ENCODE results near the gene ALS2CL. TPM values are rescaled to one million over a fixed set of nuclear protein-coding genes. Genes with fewer than 3 reads are reported as not detected.

Gene ALS2CL
- total and polyA plus RNA-seq, 9 donors, result 3.3 to 13.2 (median 6.2) TPM

DNA sequence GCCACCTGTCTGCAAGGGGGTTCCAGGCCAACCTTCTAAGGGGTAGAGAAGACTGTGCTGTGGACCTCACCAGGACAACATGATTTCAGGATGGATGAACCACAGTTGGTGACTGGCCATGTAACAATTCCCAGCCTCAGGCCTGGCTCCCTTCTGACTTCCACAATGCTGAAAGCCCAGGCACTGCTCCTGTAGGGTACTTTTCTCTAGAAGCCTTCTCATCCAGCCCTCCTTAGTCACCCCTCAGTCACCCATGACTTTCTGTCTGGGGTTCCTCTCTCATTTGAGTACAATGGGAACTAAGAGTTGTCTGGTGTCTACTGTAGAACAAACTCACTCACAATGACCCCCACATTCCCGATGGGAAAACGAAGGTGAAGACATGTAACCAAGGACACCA, 8.6 kb downstream of the ALS2CL start:
- TF ChIP-seq EP300 (IDR thresholded peaks at IDR 0.05) (no peak), POLR2A (IDR thresholded peaks at IDR 0.05) (no peak)
- TF ChIP-seq, protein P1, sequence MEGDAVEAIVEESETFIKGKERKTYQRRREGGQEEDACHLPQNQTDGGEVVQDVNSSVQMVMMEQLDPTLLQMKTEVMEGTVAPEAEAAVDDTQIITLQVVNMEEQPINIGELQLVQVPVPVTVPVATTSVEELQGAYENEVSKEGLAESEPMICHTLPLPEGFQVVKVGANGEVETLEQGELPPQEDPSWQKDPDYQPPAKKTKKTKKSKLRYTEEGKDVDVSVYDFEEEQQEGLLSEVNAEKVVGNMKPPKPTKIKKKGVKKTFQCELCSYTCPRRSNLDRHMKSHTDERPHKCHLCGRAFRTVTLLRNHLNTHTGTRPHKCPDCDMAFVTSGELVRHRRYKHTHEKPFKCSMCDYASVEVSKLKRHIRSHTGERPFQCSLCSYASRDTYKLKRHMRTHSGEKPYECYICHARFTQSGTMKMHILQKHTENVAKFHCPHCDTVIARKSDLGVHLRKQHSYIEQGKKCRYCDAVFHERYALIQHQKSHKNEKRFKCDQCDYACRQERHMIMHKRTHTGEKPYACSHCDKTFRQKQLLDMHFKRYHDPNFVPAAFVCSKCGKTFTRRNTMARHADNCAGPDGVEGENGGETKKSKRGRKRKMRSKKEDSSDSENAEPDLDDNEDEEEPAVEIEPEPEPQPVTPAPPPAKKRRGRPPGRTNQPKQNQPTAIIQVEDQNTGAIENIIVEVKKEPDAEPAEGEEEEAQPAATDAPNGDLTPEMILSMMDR (IDR thresholded peaks at IDR 0.05), result no peak
- Histone ChIP-seq H3K27me3 (no peaks in the 10 kb centered on the region), H3K4me3 (no peak overlapping the region), H3K27ac (no peak overlapping the region), H3K36me3 (no peaks in the 10 kb centered on the region), H3K9me3 (no peaks in the 10 kb centered on the region), H3K4me1 (ENCODE audit: insufficient read depth) (no peaks in the 10 kb centered on the region)
- 74 to 79% (median 76%) methylated on average over 2 of the region's 2 CpGs for WGBS, 3 donors
- intact Hi-C loops (cut with DNase I), result no loop called here
- DNase-seq, result no peak

DNA sequence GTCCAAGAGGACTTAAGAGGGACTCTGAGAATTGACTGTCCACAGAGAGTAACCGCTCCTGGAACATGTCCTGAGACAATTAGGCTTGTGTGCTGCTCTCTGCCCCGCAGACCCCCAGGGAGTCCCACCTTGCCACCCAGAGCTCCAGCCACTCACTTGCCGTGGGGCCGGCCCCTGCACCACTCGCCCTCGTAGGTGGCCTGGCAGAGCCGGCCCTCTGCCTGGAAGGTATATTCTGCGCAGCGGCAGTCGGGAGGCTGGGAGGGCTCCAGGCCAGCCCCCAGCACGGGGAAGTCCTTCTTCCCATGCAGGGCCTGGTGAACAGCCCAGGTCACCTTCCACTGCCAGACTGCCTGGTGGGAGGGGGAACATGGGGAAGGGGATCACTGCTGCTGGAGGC, 10.5 kb downstream of the ALS2CL start:
- H3K27ac ChIP-seq, result no peak overlapping the region
- H3K36me3 ChIP-seq, result no peaks in the 10 kb centered on the region
- no peaks in the 10 kb centered on the region for H3K27me3 ChIP-seq
- no peaks in the 10 kb centered on the region for H3K4me1 ChIP-seq (ENCODE audit: insufficient read depth)
- H3K9me3 ChIP-seq, result no peaks in the 10 kb centered on the region
- 84 to 89% (median 86%) methylated on average over 8 to 11 of the region's 11 CpGs for WGBS, 3 donors
- no peak overlapping the region for H3K4me3 ChIP-seq
- no peak for DNase-seq
- intact Hi-C loops (cut with DNase I), result no loop called here
- TF ChIP-seq POLR2A (IDR thresholded peaks at IDR 0.05) (no peak), EP300 (IDR thresholded peaks at IDR 0.05) (no peak)
- TF ChIP-seq, protein P1 (IDR thresholded peaks at IDR 0.05), result no peak

DNA sequence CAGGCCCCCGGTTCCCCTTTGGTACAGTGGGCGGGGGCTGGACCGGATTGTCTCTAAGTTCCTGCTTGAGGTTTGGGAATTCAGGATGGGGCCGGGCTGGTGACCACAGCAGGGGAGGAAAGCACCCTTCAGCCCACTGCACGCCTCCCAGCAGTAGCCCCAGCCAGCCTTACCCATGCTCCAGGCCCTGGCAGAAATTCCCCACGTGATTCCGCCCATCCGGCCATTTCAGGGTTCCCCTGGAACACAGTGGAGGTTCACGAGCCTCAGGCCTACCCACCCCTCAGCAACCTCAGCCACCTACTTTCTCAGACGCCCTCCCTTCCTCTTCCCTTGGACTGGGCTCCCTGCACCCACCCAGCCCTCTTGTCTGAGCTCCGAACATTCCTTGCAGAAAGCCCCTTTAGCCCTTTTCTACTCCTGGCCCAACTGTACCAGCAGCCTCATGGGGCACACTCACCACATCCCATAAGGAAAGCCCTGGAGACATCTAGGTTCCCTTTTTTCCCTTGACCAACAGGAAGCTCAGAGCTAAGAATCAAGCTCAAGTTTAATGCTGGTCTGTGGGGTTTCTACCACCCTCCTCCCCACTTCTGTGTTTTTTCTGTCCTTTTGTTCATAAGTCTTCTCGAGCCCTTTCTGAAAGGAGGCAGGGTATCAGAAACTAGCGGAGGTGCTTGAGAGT, 11.5 kb downstream of the ALS2CL start:
- DNase-seq, result no peak
- Histone ChIP-seq H3K4me3 (no peak overlapping the region), H3K27me3 (no peaks in the 10 kb centered on the region), H3K36me3 (no peaks in the 10 kb centered on the region), H3K9me3 (no peaks in the 10 kb centered on the region), H3K27ac (no peak overlapping the region), H3K4me1 (ENCODE audit: insufficient read depth) (no peaks in the 10 kb centered on the region)
- WGBS, 3 donors, result 77 to 89% (median 83%) methylated on average over 13 of the region's 13 CpGs
- intact Hi-C loops (cut with DNase I), result no loop called here
- TF ChIP-seq EP300 (IDR thresholded peaks at IDR 0.05) (no peak), POLR2A (IDR thresholded peaks at IDR 0.05) (no peak)
- TF ChIP-seq, protein P1 (IDR thresholded peaks at IDR 0.05), result no peak

DNA sequence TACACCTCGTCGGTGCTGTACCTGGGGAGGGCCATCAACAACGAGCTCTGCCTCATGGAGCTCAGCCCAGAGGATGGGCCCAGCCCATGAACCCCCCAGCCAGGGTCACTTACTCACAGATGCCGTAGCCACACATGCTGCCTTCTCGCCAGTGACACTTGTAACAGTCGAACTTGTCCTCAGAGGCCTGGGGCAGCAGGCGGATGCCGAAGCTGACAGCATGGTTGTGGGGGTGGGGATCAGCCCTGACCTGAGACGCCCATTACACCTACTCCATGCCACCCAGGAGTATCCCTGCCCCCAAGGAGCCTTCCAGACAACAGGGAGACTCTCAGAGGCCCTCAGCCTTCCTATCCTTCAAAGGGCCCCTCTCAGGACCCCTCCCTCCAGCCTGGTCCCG, 12.1 kb downstream of the ALS2CL start:
- H3K36me3 ChIP-seq, result no peaks in the 10 kb centered on the region
- intact Hi-C loops (cut with DNase I), result no loop called here
- DNase-seq, result no peak
- no peaks in the 10 kb centered on the region for H3K27me3 ChIP-seq
- no peaks in the 10 kb centered on the region for H3K4me1 ChIP-seq (ENCODE audit: insufficient read depth)
- 81 to 91% (median 89%) methylated on average over 5 to 10 of the region's 10 CpGs for WGBS, 3 donors
- no peak overlapping the region for H3K27ac ChIP-seq
- TF ChIP-seq POLR2A (IDR thresholded peaks at IDR 0.05) (no peak), EP300 (IDR thresholded peaks at IDR 0.05) (no peak)
- TF ChIP-seq, protein P1 (IDR thresholded peaks at IDR 0.05), result no peak
- no peak overlapping the region for H3K4me3 ChIP-seq
- H3K9me3 ChIP-seq, result no peaks in the 10 kb centered on the region

Measured in ovary (tissue), 9 donors.